ENCODE data around the gene UNC45A. TPM values are rescaled to one million over a fixed set of nuclear protein-coding genes. Genes with fewer than 3 reads are reported as not detected.

UNC45A gene
- total and polyA plus RNA-seq, 2 of the 13 experiments (the other 11 are each of a cell fraction or from before 2014, with no cell fraction given) = 33.8 to 39.7 TPM

DNA sequence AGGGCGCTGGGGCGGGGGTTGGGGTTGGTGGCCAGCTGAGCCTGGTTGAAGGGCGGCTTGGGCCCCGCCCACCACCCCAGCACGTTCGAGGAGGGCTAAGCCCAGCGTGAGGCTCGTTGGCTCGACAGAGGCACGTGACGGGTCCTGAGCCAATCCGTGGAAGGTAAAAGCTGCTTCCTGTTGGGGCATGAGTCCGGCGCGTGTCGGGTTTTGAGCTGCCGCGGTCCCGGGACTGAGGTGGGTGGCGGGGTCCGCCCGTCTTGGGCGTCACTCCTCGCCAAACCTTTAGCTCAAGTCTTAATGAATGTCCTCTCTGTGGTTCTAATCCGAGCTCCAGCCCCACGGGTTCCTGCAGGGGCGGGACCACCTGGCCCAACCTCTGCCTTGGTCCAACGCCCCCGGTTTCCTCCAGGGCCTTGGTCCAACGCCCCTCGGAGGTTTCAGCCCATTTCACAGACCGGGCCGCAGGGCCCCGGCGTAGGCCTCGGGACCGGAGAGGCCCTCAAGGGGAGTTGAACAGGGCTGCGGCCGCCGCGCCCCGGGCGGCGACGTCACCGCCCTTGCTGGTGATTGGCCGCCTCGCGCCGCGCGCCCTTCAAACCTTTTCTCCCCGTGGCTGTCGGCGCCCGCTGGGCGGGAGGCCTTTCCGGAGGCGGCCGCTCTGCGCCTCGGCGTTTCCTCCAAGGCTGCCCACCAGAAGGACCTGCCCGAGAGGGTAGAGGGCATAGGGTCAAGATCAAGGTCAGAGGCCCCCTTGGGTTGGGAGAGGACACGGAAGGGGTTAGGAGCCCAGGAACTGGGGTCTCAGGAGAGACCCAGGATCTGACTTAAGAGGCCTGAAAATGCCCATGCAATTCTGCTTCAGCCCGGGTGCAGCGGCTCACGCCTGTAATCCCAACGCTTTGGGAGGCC, 19.9 kb downstream of the UNC45A start, which contains the start of gene RCCD1 (continued):
- TF ChIP-seq, protein P1, sequence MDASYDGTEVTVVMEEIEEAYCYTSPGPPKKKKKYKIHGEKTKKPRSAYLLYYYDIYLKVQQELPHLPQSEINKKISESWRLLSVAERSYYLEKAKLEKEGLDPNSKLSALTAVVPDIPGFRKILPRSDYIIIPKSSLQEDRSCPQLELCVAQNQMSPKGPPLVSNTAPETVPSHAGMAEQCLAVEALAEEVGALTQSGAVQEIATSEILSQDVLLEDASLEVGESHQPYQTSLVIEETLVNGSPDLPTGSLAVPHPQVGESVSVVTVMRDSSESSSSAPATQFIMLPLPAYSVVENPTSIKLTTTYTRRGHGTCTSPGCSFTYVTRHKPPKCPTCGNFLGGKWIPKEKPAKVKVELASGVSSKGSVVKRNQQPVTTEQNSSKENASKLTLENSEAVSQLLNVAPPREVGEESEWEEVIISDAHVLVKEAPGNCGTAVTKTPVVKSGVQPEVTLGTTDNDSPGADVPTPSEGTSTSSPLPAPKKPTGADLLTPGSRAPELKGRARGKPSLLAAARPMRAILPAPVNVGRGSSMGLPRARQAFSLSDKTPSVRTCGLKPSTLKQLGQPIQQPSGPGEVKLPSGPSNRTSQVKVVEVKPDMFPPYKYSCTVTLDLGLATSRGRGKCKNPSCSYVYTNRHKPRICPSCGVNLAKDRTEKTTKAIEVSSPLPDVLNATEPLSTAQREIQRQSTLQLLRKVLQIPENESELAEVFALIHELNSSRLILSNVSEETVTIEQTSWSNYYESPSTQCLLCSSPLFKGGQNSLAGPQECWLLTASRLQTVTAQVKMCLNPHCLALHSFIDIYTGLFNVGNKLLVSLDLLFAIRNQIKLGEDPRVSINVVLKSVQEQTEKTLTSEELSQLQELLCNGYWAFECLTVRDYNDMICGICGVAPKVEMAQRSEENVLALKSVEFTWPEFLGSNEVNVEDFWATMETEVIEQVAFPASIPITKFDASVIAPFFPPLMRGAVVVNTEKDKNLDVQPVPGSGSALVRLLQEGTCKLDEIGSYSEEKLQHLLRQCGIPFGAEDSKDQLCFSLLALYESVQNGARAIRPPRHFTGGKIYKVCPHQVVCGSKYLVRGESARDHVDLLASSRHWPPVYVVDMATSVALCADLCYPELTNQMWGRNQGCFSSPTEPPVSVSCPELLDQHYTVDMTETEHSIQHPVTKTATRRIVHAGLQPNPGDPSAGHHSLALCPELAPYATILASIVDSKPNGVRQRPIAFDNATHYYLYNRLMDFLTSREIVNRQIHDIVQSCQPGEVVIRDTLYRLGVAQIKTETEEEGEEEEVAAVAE (CRISPR knock-in tag; IDR thresholded peaks at IDR 0.05; ENCODE audit: borderline replicate concordance) = no peak; the same call in 1 of the 2 replicates
- TF ChIP-seq, protein P2, sequence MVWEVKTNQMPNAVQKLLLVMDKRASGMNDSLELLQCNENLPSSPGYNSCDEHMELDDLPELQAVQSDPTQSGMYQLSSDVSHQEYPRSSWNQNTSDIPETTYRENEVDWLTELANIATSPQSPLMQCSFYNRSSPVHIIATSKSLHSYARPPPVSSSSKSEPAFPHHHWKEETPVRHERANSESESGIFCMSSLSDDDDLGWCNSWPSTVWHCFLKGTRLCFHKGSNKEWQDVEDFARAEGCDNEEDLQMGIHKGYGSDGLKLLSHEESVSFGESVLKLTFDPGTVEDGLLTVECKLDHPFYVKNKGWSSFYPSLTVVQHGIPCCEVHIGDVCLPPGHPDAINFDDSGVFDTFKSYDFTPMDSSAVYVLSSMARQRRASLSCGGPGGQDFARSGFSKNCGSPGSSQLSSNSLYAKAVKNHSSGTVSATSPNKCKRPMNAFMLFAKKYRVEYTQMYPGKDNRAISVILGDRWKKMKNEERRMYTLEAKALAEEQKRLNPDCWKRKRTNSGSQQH (CRISPR knock-in tag; IDR thresholded peaks at IDR 0.05; ENCODE audit: low read depth) = no peak
- TF ChIP-seq ZC3H4 (CRISPR knock-in tag; IDR thresholded peaks at IDR 0.05; ENCODE audit: borderline replicate concordance) (0 out of 2 replicates have a peak, but pooled peaks have one; percentile 44), ZNF543 (CRISPR knock-in tag; IDR thresholded peaks at IDR 0.05) (no peak), TGIF2 (CRISPR knock-in tag; IDR thresholded peaks at IDR 0.05) (peak; percentile 69), ZFP62 (CRISPR knock-in tag; IDR thresholded peaks at IDR 0.05) (no peak), CHCHD3 (CRISPR knock-in tag; IDR thresholded peaks at IDR 0.05) (no peak), HMG20B (CRISPR knock-in tag; conservative IDR thresholded peaks at IDR 0.05) (no peak; the same call in 1 of the 2 replicates), ATF1 (CRISPR knock-in tag; IDR thresholded peaks at IDR 0.05) (no peak), NFATC3 (CRISPR knock-in tag; IDR thresholded peaks at IDR 0.05) (0 out of 2 replicates have a peak, but pooled peaks have one; percentile 16), ZNF101 (CRISPR knock-in tag; IDR thresholded peaks at IDR 0.05; ENCODE audit: borderline replicate concordance, low read depth) (no peak)
- TF ChIP-seq, protein P3, sequence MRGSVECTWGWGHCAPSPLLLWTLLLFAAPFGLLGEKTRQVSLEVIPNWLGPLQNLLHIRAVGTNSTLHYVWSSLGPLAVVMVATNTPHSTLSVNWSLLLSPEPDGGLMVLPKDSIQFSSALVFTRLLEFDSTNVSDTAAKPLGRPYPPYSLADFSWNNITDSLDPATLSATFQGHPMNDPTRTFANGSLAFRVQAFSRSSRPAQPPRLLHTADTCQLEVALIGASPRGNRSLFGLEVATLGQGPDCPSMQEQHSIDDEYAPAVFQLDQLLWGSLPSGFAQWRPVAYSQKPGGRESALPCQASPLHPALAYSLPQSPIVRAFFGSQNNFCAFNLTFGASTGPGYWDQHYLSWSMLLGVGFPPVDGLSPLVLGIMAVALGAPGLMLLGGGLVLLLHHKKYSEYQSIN (CRISPR knock-in tag; IDR thresholded peaks at IDR 0.05; ENCODE audit: borderline replicate concordance) = no peak
- TF ChIP-seq, protein P4, sequence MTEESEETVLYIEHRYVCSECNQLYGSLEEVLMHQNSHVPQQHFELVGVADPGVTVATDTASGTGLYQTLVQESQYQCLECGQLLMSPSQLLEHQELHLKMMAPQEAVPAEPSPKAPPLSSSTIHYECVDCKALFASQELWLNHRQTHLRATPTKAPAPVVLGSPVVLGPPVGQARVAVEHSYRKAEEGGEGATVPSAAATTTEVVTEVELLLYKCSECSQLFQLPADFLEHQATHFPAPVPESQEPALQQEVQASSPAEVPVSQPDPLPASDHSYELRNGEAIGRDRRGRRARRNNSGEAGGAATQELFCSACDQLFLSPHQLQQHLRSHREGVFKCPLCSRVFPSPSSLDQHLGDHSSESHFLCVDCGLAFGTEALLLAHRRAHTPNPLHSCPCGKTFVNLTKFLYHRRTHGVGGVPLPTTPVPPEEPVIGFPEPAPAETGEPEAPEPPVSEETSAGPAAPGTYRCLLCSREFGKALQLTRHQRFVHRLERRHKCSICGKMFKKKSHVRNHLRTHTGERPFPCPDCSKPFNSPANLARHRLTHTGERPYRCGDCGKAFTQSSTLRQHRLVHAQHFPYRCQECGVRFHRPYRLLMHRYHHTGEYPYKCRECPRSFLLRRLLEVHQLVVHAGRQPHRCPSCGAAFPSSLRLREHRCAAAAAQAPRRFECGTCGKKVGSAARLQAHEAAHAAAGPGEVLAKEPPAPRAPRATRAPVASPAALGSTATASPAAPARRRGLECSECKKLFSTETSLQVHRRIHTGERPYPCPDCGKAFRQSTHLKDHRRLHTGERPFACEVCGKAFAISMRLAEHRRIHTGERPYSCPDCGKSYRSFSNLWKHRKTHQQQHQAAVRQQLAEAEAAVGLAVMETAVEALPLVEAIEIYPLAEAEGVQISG (CRISPR knock-in tag; IDR thresholded peaks at IDR 0.05) = peak; percentile 74
- TF ChIP-seq, protein P5, sequence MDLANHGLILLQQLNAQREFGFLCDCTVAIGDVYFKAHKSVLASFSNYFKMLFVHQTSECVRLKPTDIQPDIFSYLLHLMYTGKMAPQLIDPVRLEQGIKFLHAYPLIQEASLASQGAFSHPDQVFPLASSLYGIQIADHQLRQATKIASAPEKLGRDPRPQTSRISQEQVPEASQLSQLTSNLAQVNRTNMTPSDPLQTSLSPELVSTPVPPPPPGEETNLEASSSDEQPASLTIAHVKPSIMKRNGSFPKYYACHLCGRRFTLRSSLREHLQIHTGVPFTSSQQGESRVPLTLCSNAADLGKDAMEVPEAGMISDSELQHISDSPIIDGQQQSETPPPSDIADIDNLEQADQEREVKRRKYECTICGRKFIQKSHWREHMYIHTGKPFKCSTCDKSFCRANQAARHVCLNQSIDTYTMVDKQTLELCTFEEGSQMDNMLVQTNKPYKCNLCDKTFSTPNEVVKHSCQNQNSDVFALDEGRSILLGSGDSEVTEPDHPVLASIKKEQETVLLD (CRISPR knock-in tag; IDR thresholded peaks at IDR 0.05; ENCODE audit: low read depth) = no peak
- TF ChIP-seq, protein P6, sequence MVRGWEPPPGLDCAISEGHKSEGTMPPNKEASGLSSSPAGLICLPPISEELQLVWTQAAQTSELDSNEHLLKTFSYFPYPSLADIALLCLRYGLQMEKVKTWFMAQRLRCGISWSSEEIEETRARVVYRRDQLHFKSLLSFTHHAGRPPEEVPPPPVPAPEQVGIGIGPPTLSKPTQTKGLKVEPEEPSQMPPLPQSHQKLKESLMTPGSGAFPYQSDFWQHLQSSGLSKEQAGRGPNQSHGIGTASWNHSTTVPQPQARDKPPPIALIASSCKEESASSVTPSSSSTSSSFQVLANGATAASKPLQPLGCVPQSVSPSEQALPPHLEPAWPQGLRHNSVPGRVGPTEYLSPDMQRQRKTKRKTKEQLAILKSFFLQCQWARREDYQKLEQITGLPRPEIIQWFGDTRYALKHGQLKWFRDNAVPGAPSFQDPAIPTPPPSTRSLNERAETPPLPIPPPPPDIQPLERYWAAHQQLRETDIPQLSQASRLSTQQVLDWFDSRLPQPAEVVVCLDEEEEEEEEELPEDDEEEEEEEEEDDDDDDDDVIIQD (CRISPR knock-in tag; IDR thresholded peaks at IDR 0.05; ENCODE audit: low read depth) = 0 out of 2 replicates have a peak, but pooled peaks have one; percentile 41

Data from HepG2 (cell line).